HEK293 (cell line): Measurements from ENCODE around the gene MLIP.

Source experiments
- PBX3 ChIP-seq: sonication (generic); formaldehyde crosslinking; IDR thresholded peaks from 2 replicates; pipeline ENCODE4 v1.8.1; 2022; ENCODE audit warnings: mild to moderate bottlenecking, moderate library complexity, missing genetic modification reagents
- ZNF223 ChIP-seq: fragments of 450-650 bp; formaldehyde crosslinking; IDR thresholded peaks from 2 replicates; pipeline ENCODE4 v1.5.1; 2016; ENCODE audit warnings: missing biosample characterization, missing genetic modification characterization
- ZNF776 ChIP-seq: fragments of 450-650 bp; formaldehyde crosslinking; IDR thresholded peaks from 2 replicates; pipeline ENCODE4 v1.5.0; 2017; ENCODE audit warnings: missing biosample characterization, missing genetic modification characterization, borderline replicate concordance

GRCh38 chr6:54195637-54196036 lies 84.4 kb downstream of the MLIP start:
- TF ChIP-seq PBX3 (CRISPR knock-in tag) (no peak), ZNF223 (tag by site-specific recombination) (no peak), ZNF776 (no peak)
